OCI-LY7 (cell line): Measurements from ENCODE around the gene MN1.

Source experiments
- EZH2phosphoT487 ChIP-seq: fragments of 200-600 bp; sonication (generic); IDR thresholded peaks from 2 replicates; pipeline ENCODE4 v1.6.1; 2018; ENCODE audit warnings: low read depth, borderline replicate concordance, mild to moderate bottlenecking, mixed run types, antibody characterized with exemption, low read length, moderate library complexity, mixed read lengths
- TF ChIP-seq, protein P1 (sequence below): fragments of 200-600 bp; sonication (generic); conservative IDR thresholded peaks from 2 replicates; pipeline ENCODE4 v1.5.1; 2014; ENCODE audit warnings: mild to moderate bottlenecking, antibody characterized with exemption, low read length, moderate library complexity, mixed read lengths

DNA sequence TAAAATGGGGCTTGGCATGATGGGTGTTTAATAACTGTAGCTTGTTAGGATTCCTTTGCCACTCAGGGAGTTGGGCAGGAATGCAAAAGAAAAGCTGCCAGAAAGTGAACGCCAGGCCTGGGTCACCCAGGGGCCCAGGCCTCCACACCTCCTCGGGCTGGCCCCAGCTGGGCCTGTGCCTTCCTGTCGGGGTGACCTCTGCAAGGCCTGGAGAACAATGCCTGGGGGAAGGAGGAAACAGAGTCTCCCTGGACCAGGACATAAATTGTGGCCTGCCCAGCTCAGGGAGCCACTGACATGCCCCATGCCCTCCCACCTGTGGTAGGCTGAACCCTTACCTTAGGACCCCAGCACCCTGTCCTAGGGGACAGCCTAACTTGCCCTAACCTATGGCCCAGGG lies 21.9 kb downstream of the MN1 start:
- TF ChIP-seq, protein P1, sequence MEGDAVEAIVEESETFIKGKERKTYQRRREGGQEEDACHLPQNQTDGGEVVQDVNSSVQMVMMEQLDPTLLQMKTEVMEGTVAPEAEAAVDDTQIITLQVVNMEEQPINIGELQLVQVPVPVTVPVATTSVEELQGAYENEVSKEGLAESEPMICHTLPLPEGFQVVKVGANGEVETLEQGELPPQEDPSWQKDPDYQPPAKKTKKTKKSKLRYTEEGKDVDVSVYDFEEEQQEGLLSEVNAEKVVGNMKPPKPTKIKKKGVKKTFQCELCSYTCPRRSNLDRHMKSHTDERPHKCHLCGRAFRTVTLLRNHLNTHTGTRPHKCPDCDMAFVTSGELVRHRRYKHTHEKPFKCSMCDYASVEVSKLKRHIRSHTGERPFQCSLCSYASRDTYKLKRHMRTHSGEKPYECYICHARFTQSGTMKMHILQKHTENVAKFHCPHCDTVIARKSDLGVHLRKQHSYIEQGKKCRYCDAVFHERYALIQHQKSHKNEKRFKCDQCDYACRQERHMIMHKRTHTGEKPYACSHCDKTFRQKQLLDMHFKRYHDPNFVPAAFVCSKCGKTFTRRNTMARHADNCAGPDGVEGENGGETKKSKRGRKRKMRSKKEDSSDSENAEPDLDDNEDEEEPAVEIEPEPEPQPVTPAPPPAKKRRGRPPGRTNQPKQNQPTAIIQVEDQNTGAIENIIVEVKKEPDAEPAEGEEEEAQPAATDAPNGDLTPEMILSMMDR: no peak
- no peak for TF ChIP-seq EZH2phosphoT487
